BLaER1 treated with 17β-estradiol and CSF1 and Interleukin-3, amounts not matched to agents 10 nM and 100 nM (cell line): ENCODE measurements around the gene SLC38A9.

Experiments
- H3K27ac ChIP-seq, 11 experiments: shearing (Covaris generic); formaldehyde crosslinking; 2 replicates each; pipeline ENCODE4 v1.8.1; 2022
- H3K27me3 ChIP-seq, 11 experiments: shearing (Covaris generic); formaldehyde crosslinking; 2 replicates each; pipeline ENCODE4 v1.8.1; 2022
- H3K36me3 ChIP-seq, 11 experiments: shearing (Covaris generic); formaldehyde crosslinking; 2 replicates each; pipeline ENCODE4 v1.8.1; 2022
- H3K4me1 ChIP-seq, 10 experiments: shearing (Covaris generic); formaldehyde crosslinking; 2 replicates each; pipeline ENCODE4 v1.8.1; 2022
- H3K4me2 ChIP-seq, 11 experiments: shearing (Covaris generic); formaldehyde crosslinking; 2 replicates each; pipeline ENCODE4 v1.8.1; 2022
- H3K4me3 ChIP-seq, 10 experiments: shearing (Covaris generic); formaldehyde crosslinking; 2 replicates each; pipeline ENCODE4 v1.8.1; 2022
- H3K9ac ChIP-seq, 11 experiments: shearing (Covaris generic); formaldehyde crosslinking; 2 replicates each; pipeline ENCODE4 v1.8.1; 2022
- H3K9me3 ChIP-seq, 11 experiments: shearing (Covaris generic); formaldehyde crosslinking; replicated peaks in 1 of 11; 2 replicates each; pipeline ENCODE4 v1.8.1; 2022
- H4K20me1 ChIP-seq, 11 experiments: shearing (Covaris generic); formaldehyde crosslinking; 2 replicates each; pipeline ENCODE4 v1.8.1; 2022
- Cebpa-rat ChIP-seq, 11 experiments: shearing (Covaris generic); IDR thresholded peaks; 2 replicates each; pipeline ENCODE4 v1.8.1; 2022

SLC38A9 gene

DNA sequence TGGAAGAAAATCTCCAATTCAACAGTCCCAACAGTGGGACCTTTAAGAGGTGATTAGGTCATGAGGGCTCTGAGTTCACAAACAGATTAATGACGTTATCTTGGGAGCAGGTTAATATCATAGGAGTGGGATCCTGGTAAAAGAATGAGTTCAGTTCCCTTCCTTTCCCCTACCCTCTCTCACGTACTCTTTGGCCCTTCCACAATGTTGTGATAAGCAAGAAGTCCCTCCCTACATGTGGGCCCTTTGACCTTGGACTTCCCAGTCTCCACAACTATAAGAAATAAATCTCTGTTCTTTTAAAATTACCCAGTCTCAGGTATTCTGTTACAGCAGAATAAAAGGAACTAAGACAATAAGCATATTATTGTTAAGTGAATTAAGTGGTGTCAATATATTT lies 37.8 kb downstream of the SLC38A9 start:
- Histone ChIP-seq H3K9ac (no peak overlapping the region), H4K20me1 (no peaks in the 10 kb centered on the region), H3K27ac (no peak overlapping the region), H3K4me3 (no peak overlapping the region), H3K27me3 (no peaks in the 10 kb centered on the region), H3K4me2 (no peak overlapping the region), H3K9me3 (no peaks in the 10 kb centered on the region), H3K36me3 (peaks cover 8 to 34% (median 15%) of the 10 kb centered on the region in 11 experiments; a peak in 15 of 22 replicates), H3K4me1 (peaks cover 0 to 8% (median 0%) of the 10 kb centered on the region in 10 experiments; a peak in 4 of 20 replicates)
- TF ChIP-seq Cebpa-rat (IDR thresholded peaks at IDR 0.05) = no peak

DNA sequence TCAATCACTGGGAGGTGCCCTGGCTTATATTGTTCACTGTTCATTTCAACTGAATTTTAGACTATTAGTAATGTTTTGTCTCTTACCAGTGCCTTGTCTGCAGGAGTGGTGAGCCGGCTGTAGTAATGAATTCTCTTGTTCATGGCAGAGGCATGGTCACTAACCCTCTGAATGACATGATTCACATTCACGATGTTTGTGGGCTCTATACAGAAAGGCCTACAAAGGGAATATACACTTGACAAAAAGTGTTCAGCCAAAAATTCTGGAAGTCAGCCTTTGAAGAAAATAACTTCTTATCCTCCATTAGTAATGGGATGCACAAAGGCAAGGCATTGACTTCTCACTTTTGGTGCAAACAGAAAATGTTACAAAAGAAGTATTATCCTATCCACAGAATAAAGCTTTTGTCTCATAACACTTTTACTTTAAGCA lies 39.6 kb downstream of the SLC38A9 start:
- Histone ChIP-seq H3K27me3 (no peaks in the 10 kb centered on the region), H3K9ac (no peak overlapping the region), H3K4me1 (peaks cover 0 to 8% (median 0%) of the 10 kb centered on the region in 10 experiments; a peak in 4 of 20 replicates), H3K4me3 (no peak overlapping the region), H3K27ac (no peak overlapping the region), H3K36me3 (peaks cover 15 to 53% (median 21%) of the 10 kb centered on the region in 11 experiments; a peak in 18 of 22 replicates), H4K20me1 (no peaks in the 10 kb centered on the region), H3K9me3 (no peaks in the 10 kb centered on the region), H3K4me2 (no peak overlapping the region)
- no peak for TF ChIP-seq Cebpa-rat (IDR thresholded peaks at IDR 0.05)

DNA sequence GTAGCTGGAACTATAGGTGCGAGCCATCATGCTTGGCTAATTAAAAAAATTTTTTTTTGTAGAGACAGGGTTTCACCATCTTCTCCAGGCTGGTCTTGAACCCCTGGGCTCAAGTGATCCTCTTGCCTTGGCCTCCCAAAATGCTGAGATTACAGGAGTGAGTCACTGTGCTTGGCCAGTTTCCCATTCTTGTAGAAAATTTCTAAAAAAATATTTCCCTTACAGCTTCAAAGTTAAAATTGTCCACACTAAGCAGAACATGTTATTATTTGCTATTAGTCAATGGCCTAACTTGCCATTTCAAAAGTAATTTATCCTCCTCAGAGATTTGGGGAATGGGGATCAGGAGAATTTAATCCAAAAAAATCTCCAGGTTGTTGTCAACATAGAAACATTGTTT lies 40.1 kb downstream of the SLC38A9 start:
- Histone ChIP-seq H3K4me1 (peaks cover 0 to 8% (median 0%) of the 10 kb centered on the region in 10 experiments; a peak in 4 of 20 replicates), H3K27ac (no peak overlapping the region), H4K20me1 (no peaks in the 10 kb centered on the region), H3K36me3 (peaks cover 15 to 53% (median 21%) of the 10 kb centered on the region in 11 experiments; a peak in 18 of 22 replicates), H3K4me3 (no peak overlapping the region), H3K9ac (no peak overlapping the region), H3K4me2 (no peak overlapping the region), H3K27me3 (no peaks in the 10 kb centered on the region), H3K9me3 (no peaks in the 10 kb centered on the region)
- no peak for TF ChIP-seq Cebpa-rat (IDR thresholded peaks at IDR 0.05)

DNA sequence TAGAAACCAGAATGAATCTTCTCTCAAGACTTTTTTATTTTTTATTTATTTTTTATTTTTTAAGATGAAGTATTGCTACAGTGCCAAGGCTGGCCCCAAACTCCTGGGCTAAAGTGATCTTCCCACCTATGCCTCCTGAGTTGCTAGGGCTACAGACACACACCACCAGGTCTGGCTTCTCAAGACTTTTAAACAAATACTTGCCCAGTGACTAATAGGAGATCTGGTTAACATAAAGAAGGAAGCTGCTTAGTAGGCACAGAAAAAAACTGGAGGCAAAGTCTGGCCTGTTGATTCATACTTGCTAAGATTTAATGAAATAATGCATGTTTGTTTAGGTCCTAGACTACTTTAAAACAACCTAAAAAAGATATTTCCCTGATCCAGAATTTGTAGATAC lies 43.8 kb downstream of the SLC38A9 start:
- H3K27me3 ChIP-seq = no peaks in the 10 kb centered on the region
- H3K4me1 ChIP-seq = peaks cover 0 to 8% (median 0%) of the 10 kb centered on the region in 10 experiments; a peak in 5 of 20 replicates
- no peak overlapping the region for H3K9ac ChIP-seq
- H3K9me3 ChIP-seq = no peaks in the 10 kb centered on the region
- H3K36me3 ChIP-seq = peaks cover 22 to 66% (median 34%) of the 10 kb centered on the region in 11 experiments
- H3K4me3 ChIP-seq = no peak overlapping the region
- no peak overlapping the region for H3K4me2 ChIP-seq
- TF ChIP-seq Cebpa-rat (IDR thresholded peaks at IDR 0.05) = no peak
- no peak overlapping the region for H3K27ac ChIP-seq
- no peaks in the 10 kb centered on the region for H4K20me1 ChIP-seq

DNA sequence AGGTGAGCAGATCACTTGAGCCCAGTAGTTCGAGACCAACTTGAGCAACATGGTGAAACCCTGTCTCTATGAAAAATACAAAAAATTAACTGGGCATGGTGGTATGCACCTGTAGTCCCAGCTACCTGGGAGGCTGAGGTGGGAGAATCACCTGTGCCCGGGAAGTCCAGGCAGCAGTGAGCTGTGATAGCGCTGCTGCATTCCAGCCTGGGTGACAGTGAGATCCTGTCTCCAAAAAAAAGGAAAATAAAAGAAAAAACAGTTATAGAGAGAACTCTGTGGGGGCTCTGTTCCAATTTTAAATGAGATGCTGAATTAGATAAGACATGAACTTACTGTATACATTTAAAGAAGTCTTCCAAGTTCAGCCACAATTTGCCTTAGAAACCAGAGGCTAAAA lies 44.2 kb downstream of the SLC38A9 start:
- Histone ChIP-seq H3K9ac (no peak overlapping the region), H3K4me3 (no peak overlapping the region), H4K20me1 (no peaks in the 10 kb centered on the region), H3K27me3 (no peaks in the 10 kb centered on the region), H3K4me2 (no peak overlapping the region), H3K36me3 (peaks cover 27 to 70% (median 39%) of the 10 kb centered on the region in 11 experiments), H3K27ac (no peak overlapping the region), H3K4me1 (peaks cover 0 to 4% (median 0%) of the 10 kb centered on the region in 10 experiments; a peak in 3 of 20 replicates), H3K9me3 (no peaks in the 10 kb centered on the region)
- no peak for TF ChIP-seq Cebpa-rat (IDR thresholded peaks at IDR 0.05)

DNA sequence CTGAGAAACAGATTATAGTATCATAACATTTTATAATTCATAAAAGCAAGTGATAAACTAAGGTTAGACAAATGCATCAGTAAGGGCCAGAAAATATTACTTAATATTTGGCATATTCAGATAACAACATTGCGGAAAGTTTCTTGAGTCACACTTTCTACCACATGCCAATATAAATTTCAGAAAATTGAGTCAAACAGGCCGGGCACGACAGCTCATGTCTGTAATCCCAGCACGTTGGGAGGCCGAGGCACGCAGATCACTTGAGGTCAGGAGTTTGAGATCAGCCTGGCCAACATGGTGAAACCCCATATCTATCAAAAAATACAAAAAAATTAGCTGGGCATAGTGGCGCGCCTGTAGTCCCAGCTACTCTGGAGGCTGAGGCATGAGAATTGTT lies 47.1 kb downstream of the SLC38A9 start:
- Histone ChIP-seq H3K9me3 (no peaks in the 10 kb centered on the region), H3K36me3 (peaks cover 27 to 75% (median 33%) of the 10 kb centered on the region in 11 experiments), H3K4me1 (peaks cover 0 to 4% (median 0%) of the 10 kb centered on the region in 10 experiments; a peak in 3 of 20 replicates), H3K9ac (no peak overlapping the region), H3K27me3 (no peaks in the 10 kb centered on the region), H4K20me1 (no peaks in the 10 kb centered on the region), H3K4me2 (no peak overlapping the region), H3K4me3 (no peak overlapping the region), H3K27ac (no peak overlapping the region)
- TF ChIP-seq Cebpa-rat (IDR thresholded peaks at IDR 0.05) = no peak

DNA sequence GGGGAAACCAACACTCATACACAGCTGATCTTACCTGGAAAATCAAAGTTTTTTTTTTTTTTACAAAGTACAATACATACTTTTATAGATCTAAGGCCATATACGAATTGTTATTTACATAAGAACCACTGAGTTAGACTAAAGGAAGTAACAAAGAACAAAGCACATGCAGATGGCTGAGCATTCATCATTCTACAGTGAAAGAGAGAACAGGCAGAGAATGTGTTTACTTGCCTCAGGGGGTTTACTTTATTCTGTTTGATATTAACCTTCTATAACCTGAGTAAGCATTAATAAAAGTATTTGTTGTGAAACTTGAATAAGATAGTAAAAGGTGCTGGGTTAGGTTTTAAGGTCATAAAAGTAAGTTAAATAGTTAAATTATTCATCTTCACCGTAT lies 54.7 kb downstream of the SLC38A9 start:
- Histone ChIP-seq H3K4me2 (no peak overlapping the region), H3K27ac (no peak overlapping the region), H3K4me1 (no peaks in the 10 kb centered on the region), H4K20me1 (no peaks in the 10 kb centered on the region), H3K9ac (no peak overlapping the region), H3K27me3 (no peaks in the 10 kb centered on the region), H3K36me3 (peaks cover 17 to 75% (median 28%) of the 10 kb centered on the region in 11 experiments; a peak in 20 of 22 replicates), H3K9me3 (no peaks in the 10 kb centered on the region), H3K4me3 (no peak overlapping the region)
- TF ChIP-seq Cebpa-rat (IDR thresholded peaks at IDR 0.05) = no peak

DNA sequence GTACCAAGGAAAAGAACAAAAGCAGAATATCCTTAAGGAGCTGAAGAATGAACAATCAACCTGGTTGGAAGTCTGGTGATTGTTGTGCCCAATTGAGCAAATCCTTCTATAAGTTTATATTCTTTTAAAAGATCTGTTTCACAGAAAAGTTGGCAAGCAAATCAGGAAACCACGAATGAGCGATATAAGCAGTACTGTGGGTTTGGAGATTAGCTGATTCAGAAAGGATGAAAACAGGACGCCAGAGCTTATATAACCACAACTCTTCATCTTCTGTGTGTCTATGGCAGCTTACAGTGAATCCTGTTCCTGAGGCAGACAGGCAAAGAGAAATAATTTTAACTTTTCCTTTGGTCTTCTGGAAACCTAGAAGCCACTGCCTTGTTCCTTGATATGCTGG lies 61.7 kb downstream of the SLC38A9 start:
- H3K9ac ChIP-seq = no peak overlapping the region
- TF ChIP-seq Cebpa-rat (IDR thresholded peaks at IDR 0.05) = no peak
- no peak overlapping the region for H3K4me2 ChIP-seq
- no peak overlapping the region for H3K4me3 ChIP-seq
- H3K27ac ChIP-seq = no peak overlapping the region
- H3K9me3 ChIP-seq = no peaks in the 10 kb centered on the region
- peaks cover 0 to 6% (median 2%) of the 10 kb centered on the region in 10 experiments; a peak in 3 of 20 replicates for H3K4me1 ChIP-seq
- H3K27me3 ChIP-seq = no peaks in the 10 kb centered on the region
- peaks cover 24 to 90% (median 42%) of the 10 kb centered on the region in 11 experiments for H3K36me3 ChIP-seq
- no peaks in the 10 kb centered on the region for H4K20me1 ChIP-seq

DNA sequence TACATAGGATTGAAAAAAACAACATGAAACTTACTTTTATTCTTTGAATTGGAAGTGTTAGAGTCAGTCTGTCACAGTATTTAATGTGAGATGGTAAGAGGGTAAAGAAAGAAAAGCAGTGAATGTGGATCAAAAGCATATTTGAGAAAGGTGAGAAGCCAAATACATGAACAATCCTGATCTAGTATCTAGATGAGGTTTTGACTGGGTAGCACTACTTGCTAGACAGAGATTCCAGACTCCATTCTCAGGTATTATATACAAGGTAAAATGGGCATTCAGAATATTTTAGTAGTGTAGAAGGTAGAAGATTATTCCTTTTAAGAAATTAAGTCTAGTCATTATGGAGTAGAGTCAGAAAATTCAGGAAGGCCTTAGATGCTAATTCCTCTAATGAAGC lies 62.2 kb downstream of the SLC38A9 start:
- Histone ChIP-seq H4K20me1 (no peaks in the 10 kb centered on the region), H3K9ac (no peak overlapping the region), H3K27me3 (no peaks in the 10 kb centered on the region), H3K9me3 (no peaks in the 10 kb centered on the region), H3K4me1 (peaks cover 0 to 6% (median 2%) of the 10 kb centered on the region in 10 experiments; a peak in 3 of 20 replicates), H3K36me3 (peaks cover 29 to 90% (median 46%) of the 10 kb centered on the region in 11 experiments), H3K4me3 (no peak overlapping the region), H3K4me2 (no peak overlapping the region), H3K27ac (no peak overlapping the region)
- TF ChIP-seq Cebpa-rat (IDR thresholded peaks at IDR 0.05) = no peak

DNA sequence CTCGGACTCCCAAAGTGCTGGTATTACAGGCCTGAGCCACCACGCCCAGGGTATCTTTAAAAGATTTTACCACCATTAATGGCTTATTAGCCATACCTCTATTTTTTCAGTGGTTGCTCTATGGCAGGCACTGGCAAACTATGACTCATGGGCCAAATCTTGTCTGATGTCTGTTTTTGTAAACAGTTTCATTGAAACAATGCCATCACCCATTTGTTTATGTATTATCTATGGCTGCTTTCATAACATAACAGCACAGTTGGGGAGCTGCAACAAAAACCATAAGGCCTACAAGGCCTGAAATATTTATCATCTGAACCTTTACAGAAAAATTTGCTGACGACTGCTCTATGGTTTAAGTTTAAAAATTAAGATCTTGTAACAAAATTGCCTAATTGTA lies 66.8 kb downstream of the SLC38A9 start:
- H3K27ac ChIP-seq = no peak overlapping the region

More for the DNA sequence above, 66.8 kb downstream of the SLC38A9 start:
- Histone ChIP-seq H3K9me3 (no peaks in the 10 kb centered on the region), H3K4me2 (no peak overlapping the region), H4K20me1 (no peaks in the 10 kb centered on the region), H3K9ac (no peak overlapping the region), H3K27me3 (no peaks in the 10 kb centered on the region), H3K4me1 (peaks cover 0 to under 1% (median 0%) of the 10 kb centered on the region in 10 experiments; a peak in 1 of 20 replicates), H3K36me3 (peaks cover 15 to 89% (median 33%) of the 10 kb centered on the region in 11 experiments; a peak in 21 of 22 replicates), H3K4me3 (no peak overlapping the region)
- no peak for TF ChIP-seq Cebpa-rat (IDR thresholded peaks at IDR 0.05)
